ENCODE measurements around the gene LYRM1.

LYRM1 gene

GRCh38 chr16:20886320-20886719 is 14.3 kb upstream of the LYRM1 start:
- no peak for DNase-seq (ENCODE audit: low read depth, low spot score)
- no CpG with 5 or more reads among the region's 1 CpG for WGBS (ENCODE audit: insufficient coverage, insufficient read length)

GRCh38 chr16:20887207-20887606 is 13.4 kb upstream of the LYRM1 start:
- Histone ChIP-seq H3K4me3 (ENCODE audit: low read length) (no peak overlapping the region), H3K27ac (ENCODE audit: low read length) (no peak overlapping the region), H3K9me3 (ENCODE audit: control insufficient read depth, insufficient read depth, low read length) (no peaks in the 10 kb centered on the region), H3K4me1 (ENCODE audit: control insufficient read depth, insufficient read depth, low read length) (0 out of 2 replicates have a peak, but pooled peaks cover 1% of the 10 kb centered on the region), H3K36me3 (ENCODE audit: control insufficient read depth, insufficient read depth, low read length) (no peaks in the 10 kb centered on the region), H3K27me3 (ENCODE audit: control insufficient read depth, insufficient read depth, low read length) (no peaks in the 10 kb centered on the region)
- no CpG with 5 or more reads among the region's 1 CpG for WGBS (ENCODE audit: insufficient coverage, insufficient read length)
- DNase-seq (ENCODE audit: low read depth, low spot score) = no peak

More at GRCh38 chr16:20886320-20886719, 14.3 kb upstream of the LYRM1 start:
- Histone ChIP-seq H3K4me3 (ENCODE audit: low read length) (no peak overlapping the region), H3K9me3 (ENCODE audit: control insufficient read depth, insufficient read depth, low read length) (no peaks in the 10 kb centered on the region), H3K27me3 (ENCODE audit: control insufficient read depth, insufficient read depth, low read length) (no peaks in the 10 kb centered on the region), H3K4me1 (ENCODE audit: control insufficient read depth, insufficient read depth, low read length) (0 out of 2 replicates have a peak, but pooled peaks cover 1% of the 10 kb centered on the region), H3K27ac (ENCODE audit: low read length) (no peak overlapping the region), H3K36me3 (ENCODE audit: control insufficient read depth, insufficient read depth, low read length) (no peaks in the 10 kb centered on the region)

DNA sequence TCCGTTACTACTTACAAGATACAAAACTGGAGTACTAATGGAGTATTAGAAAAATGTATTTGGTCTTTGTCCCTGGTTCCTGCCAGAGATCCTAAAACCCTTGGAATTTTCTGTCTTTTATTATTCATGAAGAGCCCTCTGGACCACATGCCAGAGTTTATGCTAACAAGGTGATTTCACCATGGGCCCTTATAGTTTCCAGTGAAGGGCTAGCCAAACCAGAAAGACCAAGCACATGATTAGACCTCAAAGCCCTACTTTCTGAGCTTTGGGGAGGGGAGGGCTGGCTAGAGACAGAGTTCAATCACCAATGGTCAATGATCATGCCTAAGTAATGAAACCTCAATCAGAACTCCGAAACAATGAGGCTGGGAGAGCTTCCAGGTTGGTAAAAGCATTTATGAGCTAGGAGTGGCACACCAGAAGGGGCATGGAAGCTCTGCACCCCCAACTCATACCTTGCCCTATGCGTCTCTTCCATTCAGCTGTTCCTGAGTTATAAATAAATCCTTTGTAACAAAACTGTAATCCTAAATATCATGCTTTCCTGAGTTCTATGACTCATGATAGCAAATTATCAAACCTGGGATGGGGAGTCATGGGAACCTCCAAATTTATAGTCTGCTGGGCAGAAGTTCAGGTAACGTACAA is 10.8 kb upstream of the LYRM1 start:
- no peaks in the 10 kb centered on the region for H3K4me1 ChIP-seq (ENCODE audit: control insufficient read depth, insufficient read depth, low read length)
- H3K4me3 ChIP-seq (ENCODE audit: low read length) = no peak overlapping the region
- WGBS (ENCODE audit: insufficient coverage, insufficient read length) = no CpG with 5 or more reads among the region's 4 CpGs
- no peaks in the 10 kb centered on the region for H3K27me3 ChIP-seq (ENCODE audit: control insufficient read depth, insufficient read depth, low read length)
- DNase-seq (ENCODE audit: low read depth, low spot score) = no peak
- no peaks in the 10 kb centered on the region for H3K36me3 ChIP-seq (ENCODE audit: control insufficient read depth, insufficient read depth, low read length)
- no peaks in the 10 kb centered on the region for H3K9me3 ChIP-seq (ENCODE audit: control insufficient read depth, insufficient read depth, low read length)
- no peak overlapping the region for H3K27ac ChIP-seq (ENCODE audit: low read length)

- Histone ChIP-seq H3K27ac (ENCODE audit: low read length) (no peak overlapping the region), H3K27me3 (ENCODE audit: control insufficient read depth, insufficient read depth, low read length) (no peaks in the 10 kb centered on the region), H3K4me1 (ENCODE audit: control insufficient read depth, insufficient read depth, low read length) (no peaks in the 10 kb centered on the region), H3K4me3 (ENCODE audit: low read length) (no peak overlapping the region), H3K36me3 (ENCODE audit: control insufficient read depth, insufficient read depth, low read length) (no peaks in the 10 kb centered on the region; the same call in 1 of the 2 replicates), H3K9me3 (ENCODE audit: control insufficient read depth, insufficient read depth, low read length) (no peaks in the 10 kb centered on the region)
- WGBS (ENCODE audit: insufficient coverage, insufficient read length) = no CpG with 5 or more reads among the region's 2 CpGs
- no peak for DNase-seq (ENCODE audit: low read depth, low spot score)
Observed at GRCh38 chr16:20894388-20894787, 6.2 kb upstream of the LYRM1 start.

- DNase-seq (ENCODE audit: low read depth, low spot score) = no peak
- H3K9me3 ChIP-seq (ENCODE audit: control insufficient read depth, insufficient read depth, low read length) = no peaks in the 10 kb centered on the region
- no CpG with 5 or more reads among the region's 4 CpGs for WGBS (ENCODE audit: insufficient coverage, insufficient read length)
- H3K36me3 ChIP-seq (ENCODE audit: control insufficient read depth, insufficient read depth, low read length) = no peaks in the 10 kb centered on the region; the same call in 1 of the 2 replicates
- no peak overlapping the region for H3K4me3 ChIP-seq (ENCODE audit: low read length)
- no peak overlapping the region for H3K27ac ChIP-seq (ENCODE audit: low read length)
- no peaks in the 10 kb centered on the region for H3K27me3 ChIP-seq (ENCODE audit: control insufficient read depth, insufficient read depth, low read length)
- H3K4me1 ChIP-seq (ENCODE audit: control insufficient read depth, insufficient read depth, low read length) = 0 out of 2 replicates have a peak, but pooled peaks cover under 1% of the 10 kb centered on the region
Observed at GRCh38 chr16:20897253-20897897, 3.2 kb upstream of the LYRM1 start.

- Histone ChIP-seq H3K36me3 (ENCODE audit: control insufficient read depth, insufficient read depth, low read length) (no peaks in the 10 kb centered on the region; the same call in 1 of the 2 replicates), H3K4me1 (ENCODE audit: control insufficient read depth, insufficient read depth, low read length) (0 out of 2 replicates have a peak, but pooled peaks cover 1% of the 10 kb centered on the region), H3K9me3 (ENCODE audit: control insufficient read depth, insufficient read depth, low read length) (no peaks in the 10 kb centered on the region), H3K27me3 (ENCODE audit: control insufficient read depth, insufficient read depth, low read length) (no peaks in the 10 kb centered on the region), H3K4me3 (ENCODE audit: low read length) (no peak overlapping the region), H3K27ac (ENCODE audit: low read length) (no peak overlapping the region)
- DNase-seq (ENCODE audit: low read depth, low spot score) = no peak
- WGBS (ENCODE audit: insufficient coverage, insufficient read length) = no CpG with 5 or more reads among the region's 3 CpGs
Observed at GRCh38 chr16:20897922-20898321, 2.6 kb upstream of the LYRM1 start.

GRCh38 chr16:20899071-20899470 is 1.5 kb upstream of the LYRM1 start:
- Histone ChIP-seq H3K27me3 (ENCODE audit: control insufficient read depth, insufficient read depth, low read length) (no peaks in the 10 kb centered on the region), H3K36me3 (ENCODE audit: control insufficient read depth, insufficient read depth, low read length) (no peaks in the 10 kb centered on the region; the same call in 1 of the 2 replicates), H3K9me3 (ENCODE audit: control insufficient read depth, insufficient read depth, low read length) (no peaks in the 10 kb centered on the region), H3K4me3 (ENCODE audit: low read length) (peak overlapping the region; percentile 89; the same call in 1 of the 2 replicates), H3K4me1 (ENCODE audit: control insufficient read depth, insufficient read depth, low read length) (0 out of 2 replicates have a peak, but pooled peaks cover 1% of the 10 kb centered on the region), H3K27ac (ENCODE audit: low read length) (no peak overlapping the region)
- no peak for DNase-seq (ENCODE audit: low read depth, low spot score)
- no CpG with 5 or more reads among the region's 5 CpGs for WGBS (ENCODE audit: insufficient coverage, insufficient read length)

DNA sequence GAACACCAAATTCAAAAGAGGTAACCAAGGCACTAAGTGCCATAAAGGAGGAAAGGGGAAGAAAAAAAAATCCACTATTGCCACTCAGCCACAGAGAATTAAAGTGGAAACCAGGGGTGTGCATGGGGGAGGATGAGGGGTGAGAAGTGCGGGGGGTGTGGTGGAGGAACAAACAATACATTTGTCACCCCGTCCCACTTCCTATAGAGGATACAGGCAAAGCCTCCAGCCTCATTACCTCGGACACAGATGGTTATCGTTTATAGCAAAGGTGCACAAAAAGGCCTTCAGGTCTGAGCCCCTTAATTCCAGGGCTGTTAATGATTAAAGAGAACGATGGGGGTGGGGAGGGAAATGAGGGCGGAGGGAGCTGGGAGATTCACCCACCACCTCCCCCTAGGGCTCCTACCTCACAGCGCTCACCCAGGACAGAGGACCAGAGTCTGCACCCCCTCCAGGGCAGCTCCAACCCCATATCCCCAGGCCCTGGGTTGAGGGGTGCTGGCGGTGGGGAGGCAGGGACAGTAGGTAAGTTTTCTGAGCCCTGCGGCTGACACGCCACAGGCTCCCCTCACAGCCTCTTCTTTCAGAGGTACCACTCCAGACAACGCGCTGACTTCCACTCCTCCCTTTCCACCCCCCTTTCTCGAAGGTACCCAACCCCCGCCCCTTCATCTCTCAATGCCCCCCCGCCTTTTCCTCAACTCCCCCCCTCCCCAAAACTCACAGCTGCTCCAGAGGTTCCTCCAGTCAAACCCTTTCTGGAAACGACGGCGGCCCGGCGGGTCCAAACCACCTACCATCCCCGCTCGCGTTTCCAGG is 883 bp upstream of the LYRM1 start:
- H3K9me3 ChIP-seq (ENCODE audit: control insufficient read depth, insufficient read depth, low read length) = no peaks in the 10 kb centered on the region
- no CpG with 5 or more reads among the region's 23 CpGs for WGBS (ENCODE audit: insufficient coverage, insufficient read length)
- no peaks in the 10 kb centered on the region; the same call in 1 of the 2 replicates for H3K36me3 ChIP-seq (ENCODE audit: control insufficient read depth, insufficient read depth, low read length)
- peak overlapping the region; percentile 89; the same call in 1 of the 2 replicates for H3K4me3 ChIP-seq (ENCODE audit: low read length)
- H3K27ac ChIP-seq (ENCODE audit: low read length) = no peak overlapping the region
- H3K4me1 ChIP-seq (ENCODE audit: control insufficient read depth, insufficient read depth, low read length) = 0 out of 2 replicates have a peak, but pooled peaks cover 1% of the 10 kb centered on the region
- DNase-seq (ENCODE audit: low read depth, low spot score) = no peak
- H3K27me3 ChIP-seq (ENCODE audit: control insufficient read depth, insufficient read depth, low read length) = no peaks in the 10 kb centered on the region

DNA sequence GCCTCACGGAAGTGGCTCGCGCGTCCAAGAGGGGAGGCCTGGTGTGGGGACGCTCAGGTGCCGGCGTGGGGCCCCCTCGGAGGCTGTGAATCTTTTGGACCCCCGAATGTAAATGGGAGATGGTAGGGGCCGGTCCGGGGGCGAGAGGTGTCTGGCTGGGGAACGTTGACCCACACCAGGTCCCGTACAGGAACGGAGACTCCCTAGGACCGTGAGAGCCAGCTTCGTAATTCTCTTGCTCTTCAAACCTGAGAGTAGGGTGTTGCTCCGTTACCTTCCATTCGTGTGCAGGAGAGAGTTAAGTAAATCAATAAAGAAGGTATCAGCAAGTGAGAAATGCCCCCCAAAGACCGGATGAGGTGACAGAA is 481 bp downstream of the LYRM1 start:
- Histone ChIP-seq H3K27me3 (ENCODE audit: control insufficient read depth, insufficient read depth, low read length) (no peaks in the 10 kb centered on the region), H3K4me3 (ENCODE audit: low read length) (peak overlapping the region; percentile 86), H3K9me3 (ENCODE audit: control insufficient read depth, insufficient read depth, low read length) (no peaks in the 10 kb centered on the region), H3K36me3 (ENCODE audit: control insufficient read depth, insufficient read depth, low read length) (no peaks in the 10 kb centered on the region; the same call in 1 of the 2 replicates), H3K4me1 (ENCODE audit: control insufficient read depth, insufficient read depth, low read length) (0 out of 2 replicates have a peak, but pooled peaks cover 1% of the 10 kb centered on the region), H3K27ac (ENCODE audit: low read length) (no peak overlapping the region)
- DNase-seq (ENCODE audit: low read depth, low spot score) = no peak
- WGBS (ENCODE audit: insufficient coverage, insufficient read length) = no CpG with 5 or more reads among the region's 20 CpGs

All from iPS DF 6.9 (cell line).